Occipital lobe (tissue), 2 donors: ENCODE results near the gene LMNA. TPM values are rescaled to one million over a fixed set of nuclear protein-coding genes. Genes with fewer than 3 reads are reported as not detected.

Experiments
- DNase-seq: peaks from one replicate; lab custom pipeline; 2025; lab: John Stamatoyannopoulos, UW
- total RNA-seq: library from RNA; depleted of rRNA; stranded (reverse); fragments of >200 nt; gene quantifications from one replicate; pipeline ENCODE4 v1.2.3, GENCODE V29; 2014

Gene LMNA
- total RNA-seq, 1 donor from 2014 or later: 18.1 TPM

GRCh38 chr1:156081917-156082308, 32.6 kb upstream of the LMNA start:
- DNase-seq: no peak

GRCh38 chr1:156082309-156083091, 32.0 kb upstream of the LMNA start, which contains the start of gene MEX3A:
MEX3A (minus strand) TSS chr1:156082465; CDS start chr1:156081998, 467 bp downstream.
- peak; percentile 56 for DNase-seq

- DNase-seq: no peak
Measured at GRCh38 chr1:156083800-156084790, 30.4 kb upstream of the LMNA start.

GRCh38 chr1:156086256-156086662, 28.3 kb upstream of the LMNA start:
- DNase-seq: no peak

GRCh38 chr1:156089704-156090103, 24.8 kb upstream of the LMNA start:
- DNase-seq: no peak

GRCh38 chr1:156090138-156090839, 24.2 kb upstream of the LMNA start:
- no peak for DNase-seq

GRCh38 chr1:156090840-156091188, 23.7 kb upstream of the LMNA start:
- peak; percentile 73 for DNase-seq

- no peak for DNase-seq
Measured at GRCh38 chr1:156091610-156092009, 22.9 kb upstream of the LMNA start.

- no peak for DNase-seq
Measured at GRCh38 chr1:156095906-156096508, 18.5 kb upstream of the LMNA start.

- peak; percentile 51 for DNase-seq
Measured at GRCh38 chr1:156096640-156097391, 17.7 kb upstream of the LMNA start.

GRCh38 chr1:156097499-156098178, 16.9 kb upstream of the LMNA start:
- DNase-seq: no peak

- DNase-seq: no peak
Measured at GRCh38 chr1:156098784-156099183, 15.7 kb upstream of the LMNA start.

- no peak for DNase-seq
Measured at GRCh38 chr1:156099282-156099681, 15.2 kb upstream of the LMNA start.

GRCh38 chr1:156100205-156100995, 14.1 kb upstream of the LMNA start:
- no peak for DNase-seq

- DNase-seq: no peak
Measured at GRCh38 chr1:156101880-156102279, 12.6 kb upstream of the LMNA start.

- no peak for DNase-seq
Measured at GRCh38 chr1:156102633-156103511, 11.6 kb upstream of the LMNA start.

GRCh38 chr1:156103521-156103947, 11.0 kb upstream of the LMNA start:
- DNase-seq: no peak
